ENCODE measurements around the gene FAM9B.

The FAM9B gene

GRCh38 chrX:9003041-9003440 lies 30.9 kb downstream of the FAM9B start:
- Histone ChIP-seq H3K9ac (no peak overlapping the region), H3K36me3 (ENCODE audit: insufficient read depth) (no peaks in the 10 kb centered on the region), H3K4me1 (ENCODE audit: low read depth, poor library complexity, severe bottlenecking) (no peaks in the 10 kb centered on the region), H3K4me3 (IDR thresholded peaks at IDR 0.05; ENCODE audit: insufficient read depth, low read depth, low read length) (no peak overlapping the region), H3K79me2 (ENCODE audit: insufficient read depth, low read depth) (no peaks in the 10 kb centered on the region), H3K27me3 (ENCODE audit: insufficient read depth, low read depth) (no peaks in the 10 kb centered on the region), H4K20me1 (ENCODE audit: insufficient read depth) (no peaks in the 10 kb centered on the region), H3K4me2 (no peak overlapping the region), H2AFZ (ENCODE audit: low read depth) (no peak overlapping the region), H3K27ac (no peak overlapping the region)
- no peak for TF ChIP-seq CTCF (conservative IDR thresholded peaks at IDR 0.05; ENCODE audit: low read depth, low read length)

GRCh38 chrX:8988446-8988845 lies 45.5 kb downstream of the FAM9B start:
- Histone ChIP-seq H3K79me2 (ENCODE audit: insufficient read depth, low read depth) (no peaks in the 10 kb centered on the region), H4K20me1 (ENCODE audit: insufficient read depth) (no peaks in the 10 kb centered on the region), H3K4me3 (IDR thresholded peaks at IDR 0.05; ENCODE audit: insufficient read depth, low read depth, low read length) (no peak overlapping the region), H3K4me1 (ENCODE audit: low read depth, poor library complexity, severe bottlenecking) (no peaks in the 10 kb centered on the region), H2AFZ (ENCODE audit: low read depth) (no peak overlapping the region), H3K4me2 (no peak overlapping the region), H3K27me3 (ENCODE audit: insufficient read depth, low read depth) (no peaks in the 10 kb centered on the region), H3K27ac (no peak overlapping the region), H3K36me3 (ENCODE audit: insufficient read depth) (no peaks in the 10 kb centered on the region), H3K9ac (no peak overlapping the region)
- no peak for TF ChIP-seq CTCF (conservative IDR thresholded peaks at IDR 0.05; ENCODE audit: low read depth, low read length)

- no peaks in the 10 kb centered on the region for H3K79me2 ChIP-seq (ENCODE audit: insufficient read depth, low read depth)
- H3K9ac ChIP-seq, result no peak overlapping the region
- no peak overlapping the region for H2AFZ ChIP-seq (ENCODE audit: low read depth)
- H3K27me3 ChIP-seq (ENCODE audit: insufficient read depth, low read depth), result no peaks in the 10 kb centered on the region
- no peak overlapping the region for H3K4me2 ChIP-seq
- no peaks in the 10 kb centered on the region for H4K20me1 ChIP-seq (ENCODE audit: insufficient read depth)
- H3K36me3 ChIP-seq (ENCODE audit: insufficient read depth), result no peaks in the 10 kb centered on the region
- no peak for TF ChIP-seq CTCF (conservative IDR thresholded peaks at IDR 0.05; ENCODE audit: low read depth, low read length)
- H3K4me3 ChIP-seq (IDR thresholded peaks at IDR 0.05; ENCODE audit: insufficient read depth, low read depth, low read length), result no peak overlapping the region
- H3K4me1 ChIP-seq (ENCODE audit: low read depth, poor library complexity, severe bottlenecking), result no peaks in the 10 kb centered on the region
- H3K27ac ChIP-seq, result no peak overlapping the region
These were observed 46.2 kb downstream of the FAM9B start for GRCh38 chrX:8987672-8988250.

GRCh38 chrX:8984231-8984630 lies 49.7 kb downstream of the FAM9B start:
- Histone ChIP-seq H3K27ac (no peak overlapping the region), H3K27me3 (ENCODE audit: insufficient read depth, low read depth) (no peaks in the 10 kb centered on the region), H3K4me1 (ENCODE audit: low read depth, poor library complexity, severe bottlenecking) (no peaks in the 10 kb centered on the region), H3K4me2 (no peak overlapping the region), H4K20me1 (ENCODE audit: insufficient read depth) (no peaks in the 10 kb centered on the region), H3K36me3 (ENCODE audit: insufficient read depth) (no peaks in the 10 kb centered on the region), H3K79me2 (ENCODE audit: insufficient read depth, low read depth) (no peaks in the 10 kb centered on the region), H3K9ac (no peak overlapping the region), H3K4me3 (IDR thresholded peaks at IDR 0.05; ENCODE audit: insufficient read depth, low read depth, low read length) (no peak overlapping the region), H2AFZ (ENCODE audit: low read depth) (no peak overlapping the region)
- no peak for TF ChIP-seq CTCF (conservative IDR thresholded peaks at IDR 0.05; ENCODE audit: low read depth, low read length)

All from KMS-11 (cell line).